Mesendoderm (in vitro differentiated cells): ENCODE results near the gene SLC39A5. TPM values are rescaled to one million over a fixed set of nuclear protein-coding genes. Genes with fewer than 3 reads are reported as not detected.

Experiments used
- DNase-seq: peaks from one replicate; pipeline ENCODE4 v3.0.0; 2013
- H2AK5ac ChIP-seq: 2 replicates; pipeline ENCODE4 v1.6.1; 2013; ENCODE audit warnings: low read length, inconsistent platforms
- H2BK120ac ChIP-seq: 2 replicates; pipeline ENCODE4 v1.6.1; 2013; ENCODE audit warnings: low read depth, mild to moderate bottlenecking, low read length, moderate library complexity, mixed read lengths
- H2BK15ac ChIP-seq: replicated peaks from 2 replicates; pipeline ENCODE4 v1.6.1; 2013; ENCODE audit warnings: low read depth, mild to moderate bottlenecking, moderate library complexity
- H2BK5ac ChIP-seq: 2 replicates; pipeline ENCODE4 v1.6.1; 2013; ENCODE audit warnings: low read length, inconsistent platforms
- H3K18ac ChIP-seq: 2 replicates; pipeline ENCODE4 v1.6.1; 2013; ENCODE audit warnings: mild to moderate bottlenecking, low read length, mixed read lengths
- H3K23ac ChIP-seq: one replicate; pipeline ENCODE4 v1.6.1; 2013; ENCODE audit warnings: low read length
- H3K27ac ChIP-seq: 2 replicates; pipeline ENCODE4 v1.5.1; 2013; ENCODE audit warnings: low read depth, mild to moderate bottlenecking, inconsistent platforms, low read length, moderate library complexity
- H3K27me3 ChIP-seq: 2 replicates; pipeline ENCODE4 v1.6.1; 2013; ENCODE audit warnings: low read length, control low read depth, mild to moderate bottlenecking, inconsistent platforms; ENCODE audit not compliant: insufficient read depth, poor library complexity
- H3K36me3 ChIP-seq: 2 replicates; pipeline ENCODE4 v1.6.1; 2013; ENCODE audit warnings: low read length, inconsistent platforms; ENCODE audit not compliant: control insufficient read depth, insufficient read depth
- H3K4ac ChIP-seq: one replicate; pipeline ENCODE4 v1.6.1; 2013; ENCODE audit warnings: low read depth, mild to moderate bottlenecking, low read length, moderate library complexity
- H3K4me1 ChIP-seq: 2 replicates; pipeline ENCODE4 v1.6.1; 2013; ENCODE audit warnings: low read depth, low read length, inconsistent platforms; ENCODE audit not compliant: control insufficient read depth
- H3K4me2 ChIP-seq: 2 replicates; pipeline ENCODE4 v1.6.1; 2013; ENCODE audit warnings: low read length
- H3K4me3 ChIP-seq: 2 replicates; pipeline ENCODE4 v1.5.1; 2013; ENCODE audit warnings: mild to moderate bottlenecking, low read length
- H3K56ac ChIP-seq: one replicate; pipeline ENCODE4 v1.6.1; 2013; ENCODE audit warnings: low read length
- H3K79me1 ChIP-seq: 2 replicates; pipeline ENCODE4 v1.6.1; 2013; ENCODE audit warnings: low read length, inconsistent platforms
- H3K79me2 ChIP-seq: 2 replicates; pipeline ENCODE4 v1.6.1; 2013; ENCODE audit warnings: mild to moderate bottlenecking, low read length; ENCODE audit not compliant: control insufficient read depth, insufficient read depth
- H3K9ac ChIP-seq: 2 replicates; pipeline ENCODE4 v1.6.1; 2013; ENCODE audit warnings: low read length, inconsistent platforms
- H4K5ac ChIP-seq: one replicate; pipeline ENCODE4 v1.6.1; 2013; ENCODE audit warnings: low read length
- H4K8ac ChIP-seq: one replicate; pipeline ENCODE4 v1.6.1; 2013; ENCODE audit warnings: low read depth, mild to moderate bottlenecking, control low read depth, low read length, moderate library complexity
- WGBS: extraction: QIAGEN DNeasy Blood & Tissue Kit; methylation state at CpG from one replicate; pipeline ENCODE4 v1.1.7; 2013; ENCODE audit warnings: low lambda C conversion rate, missing lambda C conversion rate; ENCODE audit not compliant: insufficient coverage; ENCODE audit errors: extremely low coverage; 5-methylcytosine and 5-hydroxymethylcytosine counted together
- polyA plus RNA-seq, 2 experiments: library from polyadenylated mRNA; stranded (reverse); fragments of 200-250 nt; gene quantifications; one replicate each; pipeline ENCODE4 v1.2.3, GENCODE V29; 2013

Gene SLC39A5, protein sequence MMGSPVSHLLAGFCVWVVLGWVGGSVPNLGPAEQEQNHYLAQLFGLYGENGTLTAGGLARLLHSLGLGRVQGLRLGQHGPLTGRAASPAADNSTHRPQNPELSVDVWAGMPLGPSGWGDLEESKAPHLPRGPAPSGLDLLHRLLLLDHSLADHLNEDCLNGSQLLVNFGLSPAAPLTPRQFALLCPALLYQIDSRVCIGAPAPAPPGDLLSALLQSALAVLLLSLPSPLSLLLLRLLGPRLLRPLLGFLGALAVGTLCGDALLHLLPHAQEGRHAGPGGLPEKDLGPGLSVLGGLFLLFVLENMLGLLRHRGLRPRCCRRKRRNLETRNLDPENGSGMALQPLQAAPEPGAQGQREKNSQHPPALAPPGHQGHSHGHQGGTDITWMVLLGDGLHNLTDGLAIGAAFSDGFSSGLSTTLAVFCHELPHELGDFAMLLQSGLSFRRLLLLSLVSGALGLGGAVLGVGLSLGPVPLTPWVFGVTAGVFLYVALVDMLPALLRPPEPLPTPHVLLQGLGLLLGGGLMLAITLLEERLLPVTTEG
- 0.07 TPM for polyA plus RNA-seq (2013, experiment 1 of 2)
- 0.11 TPM for polyA plus RNA-seq (2013, experiment 2 of 2)

DNA sequence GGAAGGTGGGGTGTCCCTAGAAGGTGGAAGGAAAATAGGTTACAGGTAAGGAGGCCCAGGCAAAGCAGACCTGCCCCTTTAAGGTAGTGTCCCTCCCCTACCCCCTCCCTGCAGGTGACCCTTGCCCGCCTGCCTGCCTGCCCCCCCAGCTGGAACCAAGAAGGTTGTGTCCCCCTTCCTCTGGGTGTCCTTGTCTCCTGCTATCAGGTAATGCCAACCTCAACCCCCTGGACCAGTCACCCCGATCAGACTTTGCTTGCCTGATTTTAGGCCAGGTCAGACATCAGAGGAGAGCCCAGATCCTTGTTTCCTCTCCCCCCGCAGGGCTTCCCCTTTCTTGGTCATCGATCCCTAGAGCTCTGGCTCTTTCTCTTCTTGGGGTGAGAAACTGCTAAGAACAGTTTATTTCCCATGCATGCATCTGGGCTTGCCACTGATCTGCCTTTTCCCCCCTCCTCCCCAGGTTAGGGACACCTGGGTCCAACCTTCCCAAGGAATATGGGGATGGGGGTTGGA lies at the start of gene SLC39A5:
SLC39A5 (plus strand) TSS at position 136 of the 516 bp plus-strand sequence. CDS start 1,224 bp downstream, outside the sequence.
- Histone ChIP-seq H3K23ac (no peak within 1 kb of the TSS), H3K4me1 (no peaks in the 10 kb centered on the region), H2BK5ac (no peak within 1 kb of the TSS), H3K79me1 (no peaks in the 10 kb centered on the region), H2AK5ac (no peak within 1 kb of the TSS), H3K9ac (no peak within 1 kb of the TSS), H4K5ac (no peak within 1 kb of the TSS), H3K36me3 (no peaks in the 10 kb centered on the region), H3K27me3 (no peaks in the 10 kb centered on the region), H3K27ac (no peak within 1 kb of the TSS), H3K4me3 (no peak within 1 kb of the TSS), H2BK15ac (no peak within 1 kb of the TSS), H2BK120ac (no peak within 1 kb of the TSS), H3K18ac (no peak within 1 kb of the TSS), H3K4ac (no peak within 1 kb of the TSS), H4K8ac (no peak within 1 kb of the TSS), H3K4me2 (no peak within 1 kb of the TSS), H3K79me2 (no peaks in the 10 kb centered on the region), H3K56ac (no peak within 1 kb of the TSS)
- no CpG with 5 or more reads among the region's 4 CpGs for WGBS
- DNase-seq, result no peak

DNA sequence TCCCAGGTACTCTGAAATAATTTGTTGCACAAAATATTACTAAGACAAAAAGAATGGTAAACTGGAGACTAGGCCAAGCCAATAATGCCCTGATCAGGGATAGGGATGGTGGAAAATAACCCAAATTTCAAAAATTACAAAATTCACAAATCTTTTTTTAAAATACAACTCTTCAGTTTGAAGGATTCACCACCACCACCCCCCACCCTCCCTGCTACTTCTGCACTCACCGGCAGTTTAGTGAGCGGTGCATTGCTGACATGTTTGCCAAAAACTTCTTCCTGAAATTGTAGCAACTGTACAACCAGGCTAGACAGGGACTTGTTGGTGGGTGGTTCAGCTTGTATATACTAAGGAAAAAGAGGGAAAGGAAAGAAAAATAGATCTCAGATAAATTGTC lies 42.9 kb upstream of the SLC39A5 start:
- Histone ChIP-seq H3K4ac (no peak overlapping the region), H2BK120ac (no peak overlapping the region), H3K4me1 (peaks cover 5% of the 10 kb centered on the region), H2BK5ac (no peak overlapping the region), H3K23ac (no peak overlapping the region), H3K18ac (no peak overlapping the region), H3K56ac (no peak overlapping the region), H2BK15ac (no peak overlapping the region), H4K8ac (no peak overlapping the region), H4K5ac (no peak overlapping the region), H3K79me1 (peaks cover 10% of the 10 kb centered on the region), H3K4me2 (no peak overlapping the region), H3K27me3 (no peaks in the 10 kb centered on the region), H3K79me2 (peaks cover 26% of the 10 kb centered on the region), H3K27ac (no peak overlapping the region), H3K9ac (no peak overlapping the region), H3K4me3 (no peak overlapping the region), H2AK5ac (no peak overlapping the region), H3K36me3 (peaks cover 10% of the 10 kb centered on the region)
- no CpG with 5 or more reads among the region's 2 CpGs for WGBS
- DNase-seq, result no peak

DNA sequence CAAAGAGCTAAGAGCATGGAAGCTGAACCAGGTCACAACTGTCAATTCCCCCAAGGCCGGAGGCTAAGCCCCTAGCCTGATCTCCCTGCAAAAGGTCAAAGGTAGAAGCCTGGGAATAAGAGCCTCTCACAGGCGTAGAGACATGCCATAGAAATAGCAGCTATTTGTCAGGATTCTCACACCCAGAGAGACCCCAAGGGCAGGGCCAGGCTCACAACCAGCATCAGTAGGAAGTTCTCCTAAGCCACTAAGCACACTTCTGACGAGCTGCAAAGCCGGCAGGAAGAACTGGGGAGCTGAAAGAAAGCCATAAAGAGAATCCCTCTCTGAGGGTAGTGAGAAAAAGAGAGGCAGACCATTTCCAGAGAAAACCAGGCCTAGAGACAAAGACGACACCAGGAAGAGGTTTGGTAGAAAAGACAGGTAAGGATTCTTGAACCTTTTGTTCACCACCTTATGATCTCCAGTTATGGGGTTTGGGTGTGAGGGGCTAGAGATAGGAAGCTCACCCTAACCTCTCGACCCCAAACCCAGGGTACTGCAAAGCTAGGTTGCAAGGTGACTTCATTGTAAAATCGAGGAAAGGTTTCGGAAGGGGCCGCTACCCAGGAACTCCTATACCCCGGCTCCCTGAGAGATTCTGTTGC lies 41.6 kb upstream of the SLC39A5 start:
- peaks cover 5% of the 10 kb centered on the region for H3K4me1 ChIP-seq
- no peak overlapping the region for H2BK15ac ChIP-seq
- WGBS, result no CpG with 5 or more reads among the region's 10 CpGs
- H3K23ac ChIP-seq, result no peak overlapping the region
- H2BK120ac ChIP-seq, result no peak overlapping the region
- no peak overlapping the region for H4K5ac ChIP-seq
- peak overlapping the region; percentile 78 for H3K27ac ChIP-seq
- no peak overlapping the region for H4K8ac ChIP-seq
- H3K4ac ChIP-seq, result no peak overlapping the region
- peaks cover 26% of the 10 kb centered on the region for H3K79me2 ChIP-seq
- no peak overlapping the region for H2AK5ac ChIP-seq
- H3K27me3 ChIP-seq, result no peaks in the 10 kb centered on the region
- peaks cover 10% of the 10 kb centered on the region for H3K36me3 ChIP-seq
- peak overlapping the region; percentile 97 for H3K18ac ChIP-seq
- H2BK5ac ChIP-seq, result no peak overlapping the region
- peak; percentile 75 for DNase-seq
- peak overlapping the region; percentile 94 for H3K56ac ChIP-seq
- H3K79me1 ChIP-seq, result peaks cover 10% of the 10 kb centered on the region
- H3K9ac ChIP-seq, result peak overlapping the region; percentile 78
- peak overlapping the region; percentile 78 for H3K4me2 ChIP-seq
- H3K4me3 ChIP-seq, result peak overlapping the region; percentile 95

DNA sequence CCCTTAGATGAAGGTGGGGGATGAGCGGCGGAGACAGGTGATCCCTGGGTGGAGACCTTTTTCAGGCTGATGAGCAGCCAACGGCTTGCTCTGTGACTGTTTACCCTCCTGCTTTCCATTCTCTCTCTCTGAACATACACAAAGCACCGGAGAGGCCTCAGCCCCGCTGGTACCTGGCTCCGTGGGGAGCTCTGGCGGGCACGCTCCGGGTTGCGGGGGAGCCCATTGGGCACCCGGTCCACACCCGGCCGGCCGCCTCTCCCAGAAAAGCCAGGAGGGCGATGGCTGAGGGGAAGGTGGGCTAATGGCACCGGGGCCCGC lies 41.1 kb upstream of the SLC39A5 start:
- H2BK5ac ChIP-seq, result peak overlapping the region; percentile 32
- DNase-seq, result peak; percentile 42
- H3K79me2 ChIP-seq, result peaks cover 26% of the 10 kb centered on the region

DNA sequence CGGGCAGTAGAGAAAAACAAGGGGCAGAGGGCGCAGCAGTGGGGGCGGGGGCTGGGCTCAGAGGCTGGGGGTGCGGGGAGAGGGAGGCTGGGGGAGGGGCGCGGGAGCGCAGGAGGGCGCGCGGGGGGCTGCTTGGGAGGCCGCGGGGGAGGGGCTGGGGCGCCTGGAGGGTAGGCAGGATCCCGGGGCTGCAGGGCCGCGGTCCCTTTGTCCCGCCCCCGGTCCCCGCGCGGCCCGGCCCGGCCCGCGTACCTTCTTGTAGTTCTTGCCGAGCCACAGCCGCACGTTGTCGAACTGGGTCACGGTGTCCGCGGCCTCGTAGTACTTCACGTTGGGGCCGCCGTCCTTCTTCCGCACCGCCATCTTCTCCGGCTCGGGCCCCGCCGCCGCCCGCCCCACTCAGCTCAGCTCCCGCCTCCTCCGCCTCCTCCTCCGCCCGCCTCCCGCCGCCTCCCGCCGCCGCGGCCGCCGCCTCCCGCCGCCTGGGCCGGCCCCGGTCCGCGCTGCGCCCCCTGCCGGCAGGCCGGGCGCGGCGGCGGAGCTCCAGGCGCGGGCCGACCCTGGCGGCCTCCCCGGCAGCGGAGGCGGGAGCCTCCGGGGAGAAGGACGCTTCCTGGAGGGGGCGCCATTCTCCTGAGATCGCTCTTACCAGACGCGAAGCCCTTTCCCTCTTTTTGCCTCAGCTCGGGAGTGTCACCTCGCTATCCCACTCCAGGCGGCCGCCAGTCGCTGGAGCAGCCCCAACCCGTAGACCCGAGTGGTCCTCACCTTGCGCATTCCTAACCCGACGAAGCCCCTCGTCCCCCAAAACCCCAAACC lies 40.5 kb upstream of the SLC39A5 start, which contains the start of gene SMARCC2:
SMARCC2 (minus strand) TSS at position 385 of the 819 bp plus-strand sequence; CDS start at position 363, 22 bp downstream.
- no peaks in the 10 kb centered on the region for H3K27me3 ChIP-seq
- H3K79me2 ChIP-seq, result peaks cover 26% of the 10 kb centered on the region
- H3K27ac ChIP-seq, result peak within 1 kb of the TSS; percentile 95
- DNase-seq, result peak; percentile 95
- H4K8ac ChIP-seq, result peak within 1 kb of the TSS; percentile 16
- no peak within 1 kb of the TSS for H2AK5ac ChIP-seq
- peak within 1 kb of the TSS; percentile 97 for H3K4me3 ChIP-seq
- H4K5ac ChIP-seq, result no peak within 1 kb of the TSS
- H3K18ac ChIP-seq, result peak within 1 kb of the TSS; percentile 97
- peaks cover 4% of the 10 kb centered on the region for H3K36me3 ChIP-seq
- H3K4me1 ChIP-seq, result peaks cover 5% of the 10 kb centered on the region
- peak within 1 kb of the TSS; percentile 75 for H3K23ac ChIP-seq
- peak within 1 kb of the TSS; percentile 23 for H2BK120ac ChIP-seq
- H2BK15ac ChIP-seq, result no peak within 1 kb of the TSS
- peak within 1 kb of the TSS; percentile 97 for H3K56ac ChIP-seq
- peak within 1 kb of the TSS; percentile 60 for H3K4ac ChIP-seq
- H2BK5ac ChIP-seq, result peak within 1 kb of the TSS; percentile 76
- H3K9ac ChIP-seq, result peak within 1 kb of the TSS; percentile 98
- peak within 1 kb of the TSS; percentile 91 for H3K4me2 ChIP-seq
- WGBS, result no CpG with 5 or more reads among the region's 93 CpGs
- peaks cover 8% of the 10 kb centered on the region for H3K79me1 ChIP-seq

More for the DNA sequence above, 41.1 kb upstream of the SLC39A5 start:
- H3K4me2 ChIP-seq, result peak overlapping the region; percentile 78
- H3K18ac ChIP-seq, result peak overlapping the region; percentile 97
- peak overlapping the region; percentile 78 for H3K27ac ChIP-seq
- peak overlapping the region; percentile 94 for H3K56ac ChIP-seq
- H3K9ac ChIP-seq, result peak overlapping the region; percentile 78
- no CpG with 5 or more reads among the region's 17 CpGs for WGBS
- no peak overlapping the region for H2BK120ac ChIP-seq
- H4K8ac ChIP-seq, result no peak overlapping the region
- H3K23ac ChIP-seq, result peak overlapping the region; percentile 75
- peaks cover 7% of the 10 kb centered on the region for H3K36me3 ChIP-seq
- no peaks in the 10 kb centered on the region for H3K27me3 ChIP-seq
- H2BK15ac ChIP-seq, result no peak overlapping the region
- H2AK5ac ChIP-seq, result no peak overlapping the region
- H3K4me3 ChIP-seq, result peak overlapping the region; percentile 95
- no peak overlapping the region for H4K5ac ChIP-seq
- H3K4me1 ChIP-seq, result peaks cover 5% of the 10 kb centered on the region
- peaks cover 8% of the 10 kb centered on the region for H3K79me1 ChIP-seq
- H3K4ac ChIP-seq, result peak overlapping the region; percentile 60
